Activated effector memory CD4-positive, alpha-beta T cell treated with Interleukin-2 at 50 U/mL for 16 hours (primary cell): ENCODE measurements around the gene ITGA2B.
"Not testable (repeated sequence)": the region's sequence is repeated elsewhere in the genome, so short reads cannot be mapped to it uniquely, and the experiment has no call there.

Experiments
- DNase-seq: peaks from one replicate; pipeline ENCODE4 v3.0.0-alpha.2; 2020

Gene ITGA2B

DNA sequence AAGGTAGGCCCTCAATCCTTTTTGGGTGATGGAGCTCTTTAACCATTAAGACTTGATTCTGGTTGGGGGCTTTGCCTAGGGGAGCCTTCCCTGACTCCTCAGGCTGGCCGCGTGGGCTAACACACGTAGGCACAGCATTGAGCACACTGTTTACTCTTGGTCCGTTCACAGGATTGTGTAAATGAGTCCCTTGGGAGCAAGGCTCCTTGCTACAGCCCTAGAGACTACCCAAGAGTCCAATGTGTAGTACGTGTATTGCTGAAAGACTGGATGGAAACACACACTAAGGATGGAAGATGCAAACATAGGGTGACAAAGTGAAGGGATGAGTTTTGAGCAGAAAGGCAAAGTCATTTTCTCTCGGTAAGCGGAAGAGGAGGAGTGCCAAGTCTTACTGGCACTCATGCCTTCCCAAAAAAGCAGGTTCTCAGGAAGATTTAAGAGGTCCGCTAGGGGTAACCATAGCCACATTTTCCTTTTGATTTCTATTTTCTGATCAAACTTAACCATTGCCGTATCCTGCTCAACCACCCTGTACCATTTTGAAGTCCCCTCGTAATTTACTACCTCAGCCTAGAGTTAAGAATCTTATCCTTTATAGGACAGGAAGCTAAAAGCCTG is 911 bp upstream of the ITGA2B start:
- no peak for DNase-seq

- DNase-seq = no peak
These were observed 314 bp upstream of the ITGA2B start for GRCh38 chr17:44389723-44390202.

- no peak for DNase-seq
These were observed 1.6 kb downstream of the ITGA2B start for GRCh38 chr17:44387804-44388203.

GRCh38 chr17:44386182-44386525 is 3.3 kb downstream of the ITGA2B start:
- DNase-seq = no peak

DNA sequence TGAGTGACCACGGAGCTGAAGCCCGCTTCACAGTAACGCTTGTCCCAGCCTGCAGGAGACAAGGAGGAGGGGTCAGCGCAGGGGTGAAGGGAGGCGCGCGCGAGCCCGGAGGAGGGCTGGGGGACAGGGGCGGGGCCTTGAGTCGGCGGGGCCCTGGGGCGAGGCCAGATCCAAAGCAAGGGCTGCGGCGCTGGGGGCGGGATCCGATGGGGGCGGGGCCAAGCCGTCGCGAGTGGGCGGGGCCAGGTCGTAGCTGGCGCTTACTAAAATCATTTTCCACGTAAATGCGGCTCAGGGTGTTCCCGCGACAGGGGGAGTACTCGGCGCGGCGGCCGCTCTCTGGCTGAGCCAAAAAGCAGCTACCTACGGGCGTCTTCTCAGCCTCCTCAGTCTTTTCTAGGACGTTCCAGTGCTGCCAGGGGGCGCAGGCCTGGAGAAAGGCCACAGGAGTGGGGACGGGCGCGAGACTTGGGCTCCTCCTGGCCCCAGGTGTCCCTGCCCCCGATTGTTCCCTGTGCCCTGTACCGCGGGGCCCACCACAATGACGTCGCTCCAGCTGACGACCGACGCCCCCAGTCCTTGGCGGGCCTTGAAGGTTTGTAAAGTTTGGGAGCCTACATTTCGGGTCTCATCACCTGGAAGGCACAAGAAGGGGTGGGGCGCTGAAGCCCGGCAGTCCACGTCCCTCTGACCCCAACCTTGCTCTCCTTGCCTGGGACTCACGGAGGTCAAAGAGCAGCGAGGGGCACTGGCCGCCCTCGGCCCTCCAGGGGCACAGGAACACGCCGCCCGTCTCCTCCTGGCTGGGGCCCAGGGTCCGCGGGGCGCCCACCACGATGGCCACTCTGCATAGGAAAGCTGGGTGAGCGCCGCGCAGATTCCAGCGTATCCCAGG is 3.9 kb downstream of the ITGA2B start:
- DNase-seq = peak; percentile 71

DNA sequence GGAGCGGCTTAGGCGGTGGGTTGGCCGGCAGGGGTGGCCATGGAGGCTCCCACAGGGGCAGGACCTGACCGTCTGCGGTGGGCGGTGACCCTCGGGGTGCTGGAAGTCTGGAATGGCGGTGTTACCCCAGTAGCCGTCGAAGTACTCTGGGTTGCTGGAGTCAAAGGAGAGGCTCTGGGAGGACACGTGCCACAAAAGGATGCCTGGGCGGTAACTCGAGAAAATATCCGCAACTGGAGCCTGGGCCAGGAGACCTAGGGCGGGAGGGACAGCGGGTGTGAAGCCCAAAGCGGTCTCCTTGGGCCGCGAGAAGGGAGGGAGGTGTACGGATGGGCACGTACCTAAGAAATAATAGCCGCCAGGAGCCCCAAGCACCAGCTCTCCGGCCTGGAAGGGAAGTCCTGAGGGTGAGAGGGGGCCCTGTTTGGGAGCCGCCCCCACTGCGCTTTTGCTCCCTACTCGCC is 4.6 kb downstream of the ITGA2B start:
- DNase-seq = no peak

DNA sequence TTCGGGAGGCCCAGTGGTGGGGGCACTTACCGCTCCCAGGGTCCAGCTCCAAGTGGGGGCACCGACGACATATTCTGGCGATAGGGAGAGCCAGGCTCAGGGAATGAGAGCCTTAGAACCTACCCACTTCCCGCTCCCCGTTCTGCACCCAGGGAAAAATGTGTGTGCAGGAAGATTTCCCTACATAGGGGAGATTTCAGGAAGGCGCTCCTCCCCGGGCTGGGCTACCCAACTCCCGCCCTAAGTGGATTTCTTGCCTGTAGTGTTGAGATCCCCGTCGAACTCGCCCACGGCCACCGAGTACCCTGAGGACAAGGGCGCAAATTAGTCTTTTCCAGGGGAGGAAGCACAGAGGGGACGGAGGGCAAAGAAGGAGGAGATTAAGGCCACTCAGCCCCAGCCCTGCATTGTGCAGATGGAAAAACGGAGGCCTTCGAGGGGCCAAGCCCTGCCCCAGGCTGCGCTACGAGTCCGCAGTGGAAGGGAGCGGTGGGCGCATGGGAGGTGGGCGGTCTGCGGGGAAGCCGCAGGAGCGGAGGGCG is 5.1 kb downstream of the ITGA2B start:
- DNase-seq = no peak

DNA sequence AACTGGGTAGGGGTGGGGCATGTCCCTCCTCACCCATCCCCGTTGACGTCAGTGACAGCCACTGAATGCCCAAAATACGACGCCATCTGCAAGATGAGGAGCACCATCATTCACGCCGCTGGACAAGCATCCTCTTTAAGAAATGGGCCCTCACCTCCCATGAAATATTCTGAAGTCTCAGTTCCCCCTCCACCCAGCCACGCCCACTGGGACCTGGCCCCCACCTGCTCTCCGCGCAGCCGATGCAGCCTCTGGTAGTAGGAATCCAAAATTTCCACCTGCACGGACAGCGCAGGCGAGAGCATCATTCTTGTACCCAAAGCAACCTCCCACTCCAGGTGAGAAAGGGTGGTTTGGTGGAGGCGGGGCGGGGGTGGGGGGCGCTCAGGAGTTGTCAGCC is 5.6 kb downstream of the ITGA2B start:
- no peak for DNase-seq

DNA sequence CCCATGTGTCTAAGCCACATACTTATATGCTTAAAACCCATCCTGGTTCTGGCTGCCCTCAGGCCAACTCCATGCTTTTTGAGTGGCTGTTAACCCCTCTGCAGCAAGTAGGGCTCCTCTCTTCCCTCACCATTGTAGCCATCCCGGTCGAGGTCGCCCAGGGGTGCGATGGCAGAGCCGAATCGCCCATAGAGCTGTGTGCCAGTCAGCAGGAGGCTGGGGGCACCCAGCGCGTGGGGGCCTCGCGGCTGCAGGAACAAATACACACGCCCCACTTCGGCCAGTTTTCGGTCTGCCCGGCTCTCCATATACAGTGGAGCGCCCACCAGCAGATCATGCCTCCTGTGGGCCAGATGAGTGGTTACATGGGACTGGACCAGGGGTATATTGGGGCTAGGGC is 6.1 kb downstream of the ITGA2B start:
- no peak for DNase-seq

DNA sequence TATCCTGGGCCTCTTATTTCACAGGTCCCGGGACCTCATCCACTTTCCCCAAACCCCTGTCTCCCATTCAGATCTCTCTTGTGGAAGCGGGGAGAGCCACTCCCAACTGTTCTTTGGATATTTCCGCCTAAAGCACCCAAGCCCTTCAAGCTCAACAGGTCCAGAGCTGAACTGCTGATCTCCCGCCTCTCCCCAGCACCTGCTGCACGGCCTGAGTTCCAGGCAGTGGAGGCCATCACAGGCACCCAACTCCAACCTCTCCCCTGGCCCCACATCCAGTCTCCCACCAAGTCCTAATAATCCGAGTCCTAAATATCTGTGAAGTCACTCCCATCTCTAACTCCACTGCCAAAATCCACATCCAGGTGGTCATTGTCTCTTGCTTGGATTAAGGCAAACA is 6.5 kb downstream of the ITGA2B start:
- DNase-seq = no peak

- no peak for DNase-seq
These were observed 7.6 kb downstream of the ITGA2B start for GRCh38 chr17:44381810-44382305.

DNA sequence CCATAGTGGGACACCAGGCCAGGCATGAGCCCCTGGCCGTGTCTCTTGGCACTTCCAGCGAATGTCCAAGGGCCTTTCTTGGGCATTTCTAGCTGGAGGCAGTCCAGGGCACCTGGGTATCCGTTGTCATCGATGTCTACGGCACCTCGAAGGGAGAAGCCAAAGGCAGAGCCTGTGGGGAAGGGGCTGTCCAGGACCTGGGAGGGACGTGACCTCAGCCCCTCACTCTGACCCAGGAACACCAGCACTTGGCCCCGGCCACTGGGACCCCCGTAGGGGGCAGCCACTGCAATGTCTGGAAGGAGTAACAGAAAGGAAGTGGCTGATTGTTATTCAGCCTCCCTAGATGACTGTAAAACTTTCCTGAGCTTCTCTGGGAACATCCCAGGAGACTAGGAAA is 8.7 kb downstream of the ITGA2B start:
- no peak for DNase-seq

DNA sequence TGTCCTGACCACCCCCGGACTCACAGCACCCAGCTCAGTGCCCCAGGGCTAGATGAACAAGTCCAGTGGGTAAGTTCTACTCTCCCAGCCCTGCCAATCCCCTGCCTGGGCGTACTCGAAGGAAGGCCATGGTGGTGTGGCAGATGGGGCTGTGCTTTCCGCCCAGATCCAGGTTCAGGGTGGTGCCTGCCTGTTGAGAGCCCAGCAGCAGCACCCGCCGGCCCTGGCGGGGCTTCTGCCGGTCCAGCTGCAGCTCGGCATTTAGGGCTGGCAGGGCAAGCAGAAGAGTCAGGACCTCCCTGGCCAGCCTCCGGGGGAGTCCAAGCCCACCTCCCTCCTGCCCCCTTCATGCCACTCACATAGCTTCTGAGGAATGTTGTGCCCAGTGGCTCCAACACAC is 9.6 kb downstream of the ITGA2B start:
- no peak for DNase-seq

- DNase-seq = no peak
These were observed 11.2 kb downstream of the ITGA2B start for GRCh38 chr17:44378171-44378705.

- no peak for DNase-seq
These were observed 12.7 kb downstream of the ITGA2B start for GRCh38 chr17:44376779-44377178.

GRCh38 chr17:44376124-44376523 is 13.3 kb downstream of the ITGA2B start:
- DNase-seq = no peak

DNA sequence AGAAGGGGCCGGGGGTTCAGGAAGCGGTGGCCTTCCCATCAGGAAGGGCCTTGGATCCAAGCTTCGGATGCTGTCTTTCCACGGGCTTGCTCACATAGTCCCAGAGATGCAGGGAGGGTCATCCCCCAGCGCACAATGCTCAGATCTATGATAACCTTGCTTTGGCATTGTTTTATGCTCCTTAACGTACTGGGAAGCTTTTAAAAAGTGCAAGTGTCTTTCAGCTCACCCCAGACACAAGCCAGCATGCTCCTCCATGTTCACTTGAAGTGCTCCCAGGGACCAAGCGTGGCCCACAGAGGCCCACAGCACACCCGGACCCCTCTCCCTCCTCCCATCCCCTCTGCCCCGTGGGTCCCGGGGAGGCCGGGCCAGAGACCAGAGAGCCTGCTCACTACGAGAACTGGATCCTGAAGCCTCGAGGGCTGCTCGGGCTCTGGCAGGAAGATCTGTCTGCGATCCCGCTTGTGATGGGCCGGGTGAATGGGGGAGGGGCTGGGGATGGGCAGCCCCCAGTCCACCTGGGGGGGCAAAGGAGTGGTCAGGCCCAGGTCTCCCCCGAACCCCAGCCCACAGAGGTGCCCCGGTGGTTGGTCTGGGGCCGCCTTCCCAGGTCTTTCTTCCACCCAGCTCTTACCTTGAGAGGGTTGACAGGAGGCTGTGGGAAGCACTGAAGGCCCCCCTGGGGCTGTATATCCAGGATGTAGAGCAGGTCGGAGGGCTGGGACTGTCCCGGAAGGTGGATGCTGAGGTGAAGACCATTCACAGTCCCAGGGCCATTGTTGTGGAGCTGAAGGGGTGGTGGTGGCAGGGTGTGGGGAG is 14.0 kb downstream of the ITGA2B start:
- DNase-seq = no peak

- DNase-seq = no peak
These were observed 14.9 kb downstream of the ITGA2B start for GRCh38 chr17:44374306-44375195.

DNA sequence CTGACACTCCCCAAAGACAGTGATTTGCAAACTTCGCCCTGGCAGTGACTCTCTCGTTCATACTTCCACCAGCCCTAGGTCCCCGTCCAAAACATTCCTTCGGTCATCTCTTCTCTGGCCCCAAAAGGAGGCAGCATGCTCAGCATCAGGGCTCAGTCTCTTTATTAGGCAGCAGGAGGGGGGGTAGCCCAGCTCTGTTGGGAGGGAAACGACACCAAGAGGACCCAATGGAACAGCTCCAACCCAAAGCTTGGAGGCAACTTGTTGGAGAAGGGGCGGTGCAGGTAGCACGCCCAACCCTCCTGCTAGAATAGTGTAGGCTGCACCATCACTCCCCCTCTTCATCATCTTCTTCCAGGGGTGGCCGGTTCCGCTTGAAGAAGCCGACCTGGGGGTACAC is 17.4 kb downstream of the ITGA2B start:
- DNase-seq = no peak

GRCh38 chr17:44369414-44370023 is 19.9 kb downstream of the ITGA2B start:
- not testable (repeated sequence) for DNase-seq
